GM18868 (cell line): ENCODE measurements around the gene SOX10.

Experiments used
- ATAC-seq: cut with Tn5 transposase; IDR thresholded peaks from one replicate; pipeline ENCODE4 v1.9.1; 2021; ENCODE audit warnings: mild to moderate bottlenecking, moderate library complexity; ENCODE audit not compliant: unreplicated experiment

The SOX10 gene

DNA sequence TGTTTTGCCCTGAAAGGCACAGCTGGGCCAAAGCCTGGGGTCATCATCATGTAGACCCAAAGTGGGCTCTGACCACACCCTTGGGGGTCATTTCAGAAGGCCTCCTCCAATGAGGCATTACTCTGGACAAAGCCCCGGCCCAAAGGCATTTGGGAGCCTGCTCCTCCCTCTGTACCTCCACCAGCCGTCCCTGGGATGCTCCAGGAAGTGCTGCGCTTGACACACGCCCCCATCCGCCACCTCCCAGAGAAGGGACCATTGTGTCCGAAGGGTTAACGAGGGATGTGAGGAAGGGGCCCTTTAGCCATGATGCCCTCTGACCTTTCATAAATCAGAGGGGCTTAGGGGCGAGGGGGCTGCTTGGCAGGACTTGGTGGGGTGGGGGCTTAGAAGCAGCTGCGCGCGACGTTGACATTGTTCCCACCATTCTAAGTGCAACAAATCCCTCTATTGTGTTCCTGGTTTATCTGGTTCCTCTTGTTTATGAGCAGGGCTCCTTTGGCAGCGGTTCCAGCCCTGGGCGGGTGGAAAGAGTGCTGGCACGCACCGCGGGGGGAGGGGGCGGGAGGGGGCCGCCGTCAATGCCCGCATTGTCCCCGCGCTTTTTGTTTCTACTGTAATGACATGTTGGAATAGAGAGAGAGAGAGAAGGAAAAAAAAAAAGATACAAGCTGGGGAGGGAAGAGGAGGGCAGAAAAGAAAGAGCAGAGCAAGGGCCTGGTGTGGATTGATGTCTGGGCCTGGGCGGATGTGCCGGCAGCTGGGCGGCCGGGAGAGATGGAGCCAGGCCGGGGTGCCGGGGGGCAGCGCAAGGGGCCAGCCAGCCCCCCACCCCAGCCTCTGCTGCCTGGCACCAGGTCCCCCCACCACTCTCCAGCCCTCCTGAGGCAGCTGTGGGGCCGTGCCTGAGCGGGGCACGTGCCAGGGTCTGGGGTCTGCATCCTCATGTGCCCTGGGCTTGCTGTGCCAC is 32.1 kb upstream of the SOX10 start:
- no peak for ATAC-seq

GRCh38 chr22:38014083-38014482 is 29.7 kb upstream of the SOX10 start:
- ATAC-seq: no peak

- ATAC-seq: no peak
These were observed 28.3 kb upstream of the SOX10 start for GRCh38 chr22:38012604-38013072.

DNA sequence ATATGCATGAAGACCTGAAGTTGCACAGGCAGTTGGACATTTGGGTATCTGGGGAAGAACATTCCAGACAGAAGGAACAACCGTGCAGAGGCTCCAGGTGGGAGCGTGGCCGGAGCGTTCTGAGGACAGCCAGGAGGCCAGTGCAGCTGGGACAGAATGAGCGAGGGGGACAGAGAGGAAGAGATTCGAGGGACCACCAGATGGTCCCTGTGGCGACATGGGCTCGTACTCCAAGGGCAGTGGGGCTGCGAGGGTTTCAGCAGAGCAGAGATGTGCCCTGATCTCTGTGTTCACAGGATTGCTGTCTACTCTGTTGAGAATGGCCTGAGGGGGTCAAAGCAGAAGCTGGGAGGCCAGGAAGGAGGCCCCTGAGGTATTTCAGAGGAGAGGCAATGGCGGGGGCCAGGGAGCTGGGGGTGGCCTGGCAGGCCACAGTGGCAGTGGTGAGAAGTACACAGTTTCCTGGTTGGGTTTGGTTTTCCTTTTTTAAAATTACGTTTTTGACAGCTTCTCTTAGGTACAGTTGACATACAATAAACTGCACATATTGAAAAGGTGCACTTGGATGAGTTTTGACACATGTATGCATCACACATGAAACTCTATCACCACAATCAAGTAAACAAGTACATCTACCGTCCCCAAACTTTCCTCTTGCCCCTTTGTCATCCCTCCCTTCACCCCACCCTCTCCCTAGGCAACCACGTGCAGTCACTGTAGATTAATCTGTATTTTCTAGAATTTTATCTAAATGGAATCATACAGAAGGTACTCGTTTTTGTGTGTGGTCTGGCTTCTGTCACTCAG is 24.8 kb upstream of the SOX10 start:
- no peak for ATAC-seq

- no peak for ATAC-seq
These were observed 23.1 kb upstream of the SOX10 start for GRCh38 chr22:38007330-38007902.

- ATAC-seq: no peak
These were observed 22.6 kb upstream of the SOX10 start for GRCh38 chr22:38006906-38007305.

DNA sequence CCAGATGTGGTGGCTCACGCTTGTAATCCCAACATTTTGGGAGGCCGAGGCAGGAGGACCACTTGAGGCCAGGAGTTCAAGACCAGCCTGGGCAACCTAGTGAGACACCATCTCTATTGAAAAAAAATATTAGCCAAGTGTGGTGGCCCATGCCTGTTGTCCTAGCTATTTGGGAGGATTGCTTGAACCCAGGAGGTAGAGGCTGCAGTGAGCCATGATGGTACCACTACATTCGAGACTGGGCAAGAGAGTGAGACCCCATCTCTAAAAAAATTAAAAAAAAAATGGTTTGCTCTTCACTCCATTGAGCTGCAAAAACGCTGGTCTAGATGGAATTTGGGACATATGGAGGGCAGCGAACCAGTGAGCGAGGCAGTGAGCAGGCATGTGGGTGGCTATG is 21.6 kb upstream of the SOX10 start:
- no peak for ATAC-seq

DNA sequence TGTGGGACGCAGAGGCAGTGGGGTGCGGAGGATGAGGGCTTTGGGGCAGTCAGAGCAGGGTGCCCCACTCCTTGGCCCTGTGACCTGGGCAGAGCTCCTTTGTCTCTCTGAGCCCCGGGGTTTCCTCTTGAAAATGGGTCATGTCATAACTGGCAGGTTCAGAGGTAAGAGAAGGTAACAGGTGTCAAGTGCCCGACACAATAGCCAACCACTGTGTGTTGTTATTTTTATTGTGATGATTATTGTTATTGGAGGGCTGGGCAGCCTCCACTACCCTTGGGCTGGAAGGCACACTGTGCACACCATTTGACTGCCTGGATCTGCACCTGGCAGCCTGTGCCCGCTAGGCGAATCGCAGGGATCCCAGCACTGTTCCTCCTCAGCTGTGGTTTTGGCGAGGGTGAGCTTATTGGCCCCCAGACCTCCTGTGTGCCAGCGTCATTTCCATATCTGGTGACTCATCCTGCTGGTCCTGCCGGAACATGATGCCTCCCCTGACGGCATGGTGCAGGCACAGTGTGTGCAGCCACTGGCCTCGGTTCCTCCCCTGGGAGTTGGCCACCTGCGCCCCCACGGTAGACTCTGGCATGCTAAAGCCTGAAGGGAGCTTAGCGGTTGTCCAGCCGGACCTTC is 15.4 kb upstream of the SOX10 start:
- ATAC-seq: no peak

GRCh38 chr22:37999236-37999635 is 14.9 kb upstream of the SOX10 start:
- no peak for ATAC-seq

GRCh38 chr22:37998543-37998942 is 14.2 kb upstream of the SOX10 start:
- no peak for ATAC-seq

DNA sequence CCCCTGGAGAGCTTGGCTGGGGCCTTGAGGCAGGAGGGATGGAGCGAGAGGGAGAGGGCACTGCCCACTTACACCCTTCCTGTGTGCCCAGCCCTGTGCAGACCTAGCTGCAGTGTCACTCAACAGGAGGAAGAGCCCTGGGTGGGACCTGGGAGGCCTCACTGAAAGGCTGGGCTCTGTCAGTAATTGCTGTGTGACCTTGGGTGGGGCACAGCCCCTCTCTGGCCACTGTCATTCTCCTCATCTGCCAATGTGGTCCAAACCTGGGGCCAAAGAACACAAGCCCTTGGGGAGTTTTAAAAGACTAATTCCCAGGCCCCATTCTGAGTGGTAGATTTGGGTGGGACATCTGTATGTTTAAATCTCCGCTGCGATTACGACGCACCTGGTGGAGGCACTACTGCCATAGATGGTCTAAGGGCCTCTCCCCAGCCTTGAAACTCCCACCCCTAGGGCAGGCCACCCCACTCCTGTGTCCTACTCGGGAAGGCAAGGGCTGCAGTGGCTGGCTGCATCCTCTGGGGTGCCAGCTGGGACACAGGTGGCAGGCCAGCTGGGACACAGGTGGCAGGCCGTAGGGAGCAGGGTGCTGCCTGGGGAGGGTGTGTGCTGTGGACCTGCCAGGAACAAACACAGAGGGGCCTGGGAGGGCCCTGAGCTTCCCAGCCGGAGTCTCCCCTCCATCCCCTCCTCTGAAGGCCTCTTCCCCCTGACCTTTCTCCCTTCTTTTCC is 12.3 kb upstream of the SOX10 start:
- ATAC-seq: no peak

DNA sequence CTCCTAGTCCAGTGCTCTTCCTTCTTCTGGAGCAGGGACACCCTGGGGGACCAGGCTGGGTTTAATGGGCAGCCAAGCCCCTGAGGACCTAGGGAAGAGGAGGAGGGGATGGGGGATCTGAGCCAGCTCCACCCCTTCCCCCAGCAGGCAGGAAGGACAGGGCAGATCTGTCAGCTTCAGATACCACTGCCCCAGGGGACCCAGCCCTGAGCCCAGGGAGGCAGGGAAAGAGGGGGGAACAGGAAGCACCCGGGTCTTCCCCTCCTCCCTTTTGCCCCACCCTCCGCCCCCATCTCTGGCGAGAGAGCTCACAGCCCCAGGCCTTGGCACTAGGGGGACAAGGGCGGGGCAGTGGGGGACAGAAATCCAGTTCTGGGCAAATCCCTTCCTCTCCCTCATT is 11.7 kb upstream of the SOX10 start:
- ATAC-seq: no peak

DNA sequence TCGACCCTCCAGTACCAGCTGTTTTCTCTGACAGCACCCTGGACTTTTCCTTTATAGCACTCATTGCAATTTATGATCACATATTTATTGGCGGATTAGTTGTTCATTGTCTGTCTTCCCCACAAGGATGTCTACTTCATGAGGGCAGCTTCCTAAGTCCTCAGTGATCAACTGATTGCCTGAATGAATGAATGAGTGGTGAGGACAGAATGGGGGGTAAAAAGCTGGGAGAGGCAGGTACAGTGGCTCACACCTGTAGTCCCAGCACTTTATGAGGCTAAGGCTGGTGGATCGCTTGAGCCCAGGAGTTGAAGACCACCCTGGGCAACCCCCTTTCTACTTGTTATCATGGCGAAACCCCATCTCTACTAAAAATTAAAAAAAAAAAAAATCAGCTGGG is 11.1 kb upstream of the SOX10 start:
- no peak for ATAC-seq

- no peak for ATAC-seq
These were observed 10.6 kb upstream of the SOX10 start for GRCh38 chr22:37994982-37995381.

- ATAC-seq: no peak
These were observed 9.7 kb upstream of the SOX10 start for GRCh38 chr22:37994049-37994448.

DNA sequence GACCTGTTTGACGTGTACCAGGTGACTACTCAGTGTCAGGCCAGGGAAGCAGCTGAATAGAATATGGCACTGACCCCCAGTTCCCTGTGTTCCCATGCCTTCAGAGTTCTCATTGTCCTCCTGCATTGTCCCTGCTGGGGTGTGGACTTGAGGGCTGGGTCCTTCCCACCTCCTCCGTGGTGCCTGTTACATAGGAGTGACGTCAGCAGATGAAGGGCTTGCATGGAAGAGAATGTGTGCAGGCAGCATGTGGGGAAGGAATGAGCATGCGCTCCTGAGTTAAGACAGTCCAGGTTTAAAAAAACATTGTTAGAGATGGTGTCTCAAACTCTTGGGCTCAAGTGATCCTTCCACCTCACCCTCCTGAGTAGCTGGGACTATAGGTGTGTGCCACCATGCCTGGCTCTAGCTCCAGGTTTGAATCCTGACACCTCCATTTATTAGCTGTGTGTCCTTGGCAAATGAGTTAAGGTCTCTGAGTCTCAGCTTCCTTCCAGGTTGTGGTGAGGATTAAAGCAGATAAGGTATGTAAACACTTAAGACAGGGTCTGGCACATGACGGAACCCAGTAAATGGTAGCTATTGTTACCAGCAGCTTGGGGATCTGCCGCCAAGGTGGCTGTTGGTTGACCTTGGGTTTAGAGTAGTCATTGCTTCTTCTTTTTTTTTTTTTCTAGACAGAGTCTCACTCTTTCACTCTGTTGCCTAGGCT is 7.5 kb upstream of the SOX10 start:
- no peak for ATAC-seq

DNA sequence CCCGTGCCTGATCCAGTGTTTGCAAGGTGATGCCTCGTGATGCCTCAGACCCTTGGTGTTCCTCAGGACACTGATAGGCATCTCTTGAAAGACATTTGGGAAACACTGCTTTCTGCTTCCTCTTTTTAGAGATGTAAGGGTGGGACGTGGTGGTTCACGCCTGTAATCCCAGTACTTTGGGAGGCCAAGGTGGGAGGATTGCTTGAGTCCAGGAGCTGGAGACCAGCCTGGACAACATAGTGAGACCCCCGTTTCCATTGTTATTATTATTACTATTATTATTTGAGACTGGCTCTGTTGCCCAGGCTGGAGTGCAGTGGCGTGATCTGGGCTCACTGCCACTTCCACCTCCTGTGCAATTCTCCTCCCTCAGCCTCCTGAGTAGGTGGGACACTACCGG is 6.5 kb upstream of the SOX10 start:
- no peak for ATAC-seq

DNA sequence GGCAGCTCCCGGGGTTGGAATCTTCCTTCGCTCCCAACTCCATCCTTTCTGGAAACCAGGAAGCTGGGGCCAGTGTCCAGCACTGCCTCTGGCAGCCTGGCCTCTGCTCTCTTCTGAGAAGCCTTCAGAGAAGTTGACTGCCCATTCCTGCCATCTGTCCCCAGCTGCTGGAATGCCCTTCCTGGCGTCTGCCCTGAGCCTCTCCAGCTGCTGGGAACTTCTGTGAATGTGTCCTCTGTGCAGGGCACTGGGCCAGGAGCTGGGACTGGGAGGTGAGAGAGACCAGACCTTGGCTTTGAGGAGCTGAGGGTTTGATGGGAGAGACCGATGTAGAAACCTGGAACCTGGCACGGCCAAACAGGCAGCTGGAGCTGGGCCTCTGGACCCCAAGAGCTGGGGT is 5.9 kb upstream of the SOX10 start:
- ATAC-seq: no peak

DNA sequence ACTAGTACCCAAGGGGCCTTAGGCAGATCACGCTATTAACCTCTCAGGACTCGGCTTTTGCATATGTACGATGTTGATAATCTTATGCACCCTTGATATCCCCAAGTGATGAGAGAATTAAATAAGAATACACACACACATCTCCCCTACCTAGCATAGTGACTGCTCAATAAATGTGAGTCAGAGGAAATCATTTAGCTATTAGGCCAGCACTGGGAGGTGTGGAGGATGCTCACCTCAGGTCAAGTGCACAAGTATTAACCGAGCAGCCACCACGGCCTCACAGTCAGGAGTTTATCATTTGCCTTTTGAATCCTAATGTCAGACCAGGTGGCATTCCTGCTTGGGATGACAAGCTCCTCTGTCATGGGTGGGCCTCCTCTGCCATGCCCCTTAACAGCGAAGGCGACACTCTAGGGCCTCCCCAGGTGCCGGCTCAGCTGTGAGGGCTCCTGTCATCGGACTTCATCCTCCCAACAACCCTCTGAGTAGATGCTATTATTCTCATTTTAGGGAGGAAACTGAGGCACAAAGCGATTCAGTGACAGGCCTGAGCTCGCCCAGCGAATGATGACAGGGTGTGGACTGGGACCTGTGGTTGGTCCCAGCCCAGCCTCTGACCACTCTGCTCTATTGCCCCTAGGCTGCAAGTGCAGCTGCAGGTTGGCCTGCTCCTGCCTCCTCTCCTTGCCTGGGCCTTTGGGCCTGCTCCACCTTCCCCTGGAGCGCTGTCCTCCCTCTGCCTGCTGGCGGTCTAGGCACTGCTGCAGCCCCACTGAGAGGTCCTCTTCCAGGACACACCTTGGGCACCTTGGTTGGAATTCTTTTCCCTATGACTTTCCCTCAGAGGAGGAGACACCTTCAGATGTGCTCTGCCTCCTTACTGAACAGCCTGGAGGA is 5.0 kb upstream of the SOX10 start:
- ATAC-seq: no peak
